Endothelial cell of umbilical vein (primary cell): ENCODE results near the gene HIVEP3. TPM values are rescaled to one million over a fixed set of nuclear protein-coding genes. Genes with fewer than 3 reads are reported as not detected.

ENCODE experiments used
- BruUV-seq: library from RNA; stranded (reverse); fragments of 400-500 nt; replicated peaks from 2 replicates; lab custom pipeline; 2021; lab: Mats Ljungman, UMichigan
- CTCF ChIA-PET: fragments of 300-600, 350-600 bp; sonication (Branson Sonifier 250); formaldehyde crosslinking; loops from one replicate; lab custom pipeline; 2021; ENCODE audit warnings: antibody characterized with exemption, inconsistent platforms; lab: Charles Lee
- POLR2A ChIA-PET: fragments of 300-600, 350-600 bp; sonication (Branson Sonifier 250); formaldehyde crosslinking; loops from one replicate; lab custom pipeline; 2021; ENCODE audit warnings: antibody characterized with exemption, inconsistent platforms; lab: Charles Lee
- DNase-seq: peaks from one replicate; pipeline ENCODE4 v3.0.0-alpha.2; 2011; ENCODE audit warnings: low read depth, low spot score
- FAIRE-seq: peaks from 2 replicates; lab custom pipeline; 2011; peaks lifted over from hg19 to GRCh38; lab: Jason Lieb, UNC
- H2AFZ ChIP-seq: 2 replicates; pipeline ENCODE4 v1.6.0; 2012; ENCODE audit warnings: low read depth, low read length, control low read depth, inconsistent platforms
- H3K27ac ChIP-seq: 2 replicates; pipeline ENCODE4 v1.5.1; 2011; ENCODE audit warnings: low read depth, mild to moderate bottlenecking, control low read depth, low read length, moderate library complexity; ENCODE audit not compliant: insufficient read depth
- H3K27me3 ChIP-seq, 2 experiments: 2 replicates each; pipeline versions ENCODE4 v1.6.0 to v1.6.1; 2011; ENCODE audit warnings: low read length in 2 of 2, mixed read lengths in 1 of 2; ENCODE audit not compliant: control insufficient read depth in 2 of 2, insufficient read depth in 2 of 2
- H3K36me3 ChIP-seq, 2 experiments: 2 replicates in 1 of 2; 3 replicates in 1 of 2; pipeline ENCODE4 v1.5.1; 2011; ENCODE audit warnings: low read length in 2 of 2, mild to moderate bottlenecking in 1 of 2, moderate library complexity in 1 of 2; ENCODE audit not compliant: control insufficient read depth in 2 of 2, insufficient read depth in 2 of 2; ENCODE audit errors: extremely low read depth in 1 of 2
- H3K4me1 ChIP-seq: 3 replicates; pipeline ENCODE4 v1.5.1; 2011; ENCODE audit warnings: mild to moderate bottlenecking, low read length; ENCODE audit not compliant: control insufficient read depth, insufficient read depth; ENCODE audit errors: extremely low read depth
- H3K4me2 ChIP-seq: 2 replicates; pipeline ENCODE4 v1.6.1; 2011; ENCODE audit warnings: low read length, control low read depth, mixed read lengths; ENCODE audit not compliant: insufficient read depth
- H3K4me3 ChIP-seq, 3 experiments: fragments of 200-600 bp in 1 of 3; sonication (generic), shearing (Covaris generic) in 1 of 3; replicated peaks in 1 of 3; 2 replicates each; pipeline ENCODE4 v1.5.1; 2011 to 2016; ENCODE audit warnings: control low read depth in 3 of 3, low read length in 3 of 3, mild to moderate bottlenecking in 2 of 3, inconsistent platforms in 1 of 3, low read depth in 1 of 3, moderate library complexity in 1 of 3; ENCODE audit not compliant: insufficient read depth in 1 of 3
- H3K79me2 ChIP-seq: 2 replicates; pipeline ENCODE4 v1.6.0; 2012; ENCODE audit warnings: low read length, inconsistent platforms; ENCODE audit not compliant: control insufficient read depth, insufficient read depth
- H3K9ac ChIP-seq: replicated peaks from 2 replicates; pipeline ENCODE3; 2011; ENCODE audit warnings: low read length, control low read depth; ENCODE audit not compliant: insufficient read depth; ENCODE audit errors: extremely low read depth
- H3K9me1 ChIP-seq: replicated peaks from 3 replicates; pipeline ENCODE4 v1.6.0; 2011; ENCODE audit warnings: mild to moderate bottlenecking, low read length; ENCODE audit not compliant: control insufficient read depth, insufficient read depth; ENCODE audit errors: extremely low read depth
- H3K9me3 ChIP-seq: replicated peaks from 2 replicates; pipeline ENCODE4 v1.5.1; 2012; ENCODE audit warnings: low read length, inconsistent platforms; ENCODE audit not compliant: control insufficient read depth, insufficient read depth
- H4K20me1 ChIP-seq: replicated peaks from 2 replicates; pipeline ENCODE3; 2011; ENCODE audit warnings: mild to moderate bottlenecking, low read length; ENCODE audit not compliant: control insufficient read depth, insufficient read depth; ENCODE audit errors: extremely low read depth
- EZH2 ChIP-seq: IDR thresholded peaks from 2 replicates; pipeline ENCODE4 v1.6.1; 2012; ENCODE audit warnings: borderline replicate concordance, low read depth, mild to moderate bottlenecking, moderate library complexity, low read length, inconsistent platforms; ENCODE audit not compliant: severe bottlenecking
- FOS ChIP-seq: IDR thresholded peaks from 2 replicates; pipeline ENCODE4 v1.6.1; 2011; ENCODE audit warnings: mild to moderate bottlenecking, low read length, moderate library complexity, borderline replicate concordance; ENCODE audit not compliant: insufficient read depth
- GATA2 ChIP-seq: IDR thresholded peaks from 2 replicates; pipeline ENCODE4 v1.7.0; 2011; ENCODE audit warnings: low read depth, mild to moderate bottlenecking, moderate library complexity, mixed read lengths, low read length; ENCODE audit not compliant: insufficient read length, insufficient read depth
- JUN ChIP-seq: IDR thresholded peaks from 2 replicates; pipeline ENCODE4 v1.6.1; 2011; ENCODE audit warnings: borderline replicate concordance, low read depth; ENCODE audit not compliant: insufficient read length, insufficient read depth
- MYC ChIP-seq: IDR thresholded peaks from one replicate; pipeline ENCODE4 v1.6.1; 2011; ENCODE audit warnings: mild to moderate bottlenecking, low read depth, low read length
- POLR2A ChIP-seq: IDR thresholded peaks from 2 replicates; pipeline ENCODE4 v1.6.1; 2012; ENCODE audit warnings: low read depth, mild to moderate bottlenecking, control low read depth, low read length
- POLR2AphosphoS5 ChIP-seq: IDR thresholded peaks from 2 replicates; pipeline ENCODE4 v1.6.1; 2012; ENCODE audit warnings: low read depth, mild to moderate bottlenecking, control low read depth, low read length, moderate library complexity; ENCODE audit not compliant: insufficient read depth
- dilution Hi-C: fragments of 300-500 bp; cut with MboI; formaldehyde crosslinking; loops from one replicate; pipeline ENCODE4 v1.15.0; 2019; ENCODE audit warnings: low sequenced_read_pairs; ENCODE audit not compliant: extremely low pct_ligation_motif_present
- intact Hi-C: fragments of 100-400 bp; cut with micrococcal nuclease; formaldehyde crosslinking; loops from one replicate; pipeline ENCODE4 v1.10.0; 2022
- polyA plus RNA-seq, 4 experiments: library from polyadenylated mRNA; depleted of rRNA in 3 of 4; stranded (reverse) in 3 of 4; unstranded in 1 of 4; fragments of >200 nt; gene quantifications; 2 replicates each; pipeline versions ENCODE4 v1.2.1 to v1.2.3, GENCODE V29; 2011 to 2012; ENCODE audit warnings: missing spikeins in 1 of 4
- total RNA-seq: library from RNA; stranded (reverse); gene quantifications from 2 replicates; pipeline ENCODE4 v1.2.3, GENCODE V29; 2021
- TF ChIP-seq, protein P1 (sequence below), 2 donors: IDR thresholded peaks; 1 replicate in 1 of 2; 2 replicates in 1 of 2; pipeline ENCODE4 v1.5.1; 2011; ENCODE audit warnings: low read length in 2 of 2, mild to moderate bottlenecking in 2 of 2, moderate library complexity in 2 of 2, control low read depth in 1 of 2, inconsistent platforms in 1 of 2, low read depth in 1 of 2; ENCODE audit not compliant: insufficient read depth in 1 of 2; ENCODE audit errors: extremely low read depth in 1 of 2
- TF ChIP-seq, protein P2 (sequence below): IDR thresholded peaks from 2 replicates; pipeline ENCODE4 v1.6.1; 2011; ENCODE audit not compliant: insufficient read depth, insufficient read length

HIVEP3 gene
- total and polyA plus RNA-seq, 2 donors (not counting 3 experiments of a cell fraction or from before 2014, with no cell fraction given): 3.4 to 4.0 TPM

GRCh38 chr1:41546833-41547135 is 371.9 kb downstream of the HIVEP3 start:
- TF ChIP-seq, protein P1, sequence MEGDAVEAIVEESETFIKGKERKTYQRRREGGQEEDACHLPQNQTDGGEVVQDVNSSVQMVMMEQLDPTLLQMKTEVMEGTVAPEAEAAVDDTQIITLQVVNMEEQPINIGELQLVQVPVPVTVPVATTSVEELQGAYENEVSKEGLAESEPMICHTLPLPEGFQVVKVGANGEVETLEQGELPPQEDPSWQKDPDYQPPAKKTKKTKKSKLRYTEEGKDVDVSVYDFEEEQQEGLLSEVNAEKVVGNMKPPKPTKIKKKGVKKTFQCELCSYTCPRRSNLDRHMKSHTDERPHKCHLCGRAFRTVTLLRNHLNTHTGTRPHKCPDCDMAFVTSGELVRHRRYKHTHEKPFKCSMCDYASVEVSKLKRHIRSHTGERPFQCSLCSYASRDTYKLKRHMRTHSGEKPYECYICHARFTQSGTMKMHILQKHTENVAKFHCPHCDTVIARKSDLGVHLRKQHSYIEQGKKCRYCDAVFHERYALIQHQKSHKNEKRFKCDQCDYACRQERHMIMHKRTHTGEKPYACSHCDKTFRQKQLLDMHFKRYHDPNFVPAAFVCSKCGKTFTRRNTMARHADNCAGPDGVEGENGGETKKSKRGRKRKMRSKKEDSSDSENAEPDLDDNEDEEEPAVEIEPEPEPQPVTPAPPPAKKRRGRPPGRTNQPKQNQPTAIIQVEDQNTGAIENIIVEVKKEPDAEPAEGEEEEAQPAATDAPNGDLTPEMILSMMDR (IDR thresholded peaks at IDR 0.05; ENCODE audit: extremely low read depth in 1 of 2, insufficient read depth in 1 of 2, low read depth in 1 of 2, low read length in 2 of 2): no peak
- CTCF ChIA-PET: no interaction called here
- Histone ChIP-seq H3K4me2 (no peak overlapping the region), H3K9me1 (no peaks in the 10 kb centered on the region), H3K4me3 (no peak overlapping the region), H3K36me3 (no peaks in the 10 kb centered on the region), H3K4me1 (no peaks in the 10 kb centered on the region), H2AFZ (no peak overlapping the region), H3K27me3 (no peaks in the 10 kb centered on the region), H3K79me2 (no peaks in the 10 kb centered on the region), H4K20me1 (no peaks in the 10 kb centered on the region), H3K27ac (no peak overlapping the region), H3K9ac (no peak overlapping the region), H3K9me3 (no peaks in the 10 kb centered on the region)
- FAIRE-seq (no peak), DNase-seq (no peak)
- dilution Hi-C loops (no loop called here), intact Hi-C loops (no loop called here)
- BruUV-seq: no TSS peak
- POLR2A ChIA-PET: no interaction called here

DNA sequence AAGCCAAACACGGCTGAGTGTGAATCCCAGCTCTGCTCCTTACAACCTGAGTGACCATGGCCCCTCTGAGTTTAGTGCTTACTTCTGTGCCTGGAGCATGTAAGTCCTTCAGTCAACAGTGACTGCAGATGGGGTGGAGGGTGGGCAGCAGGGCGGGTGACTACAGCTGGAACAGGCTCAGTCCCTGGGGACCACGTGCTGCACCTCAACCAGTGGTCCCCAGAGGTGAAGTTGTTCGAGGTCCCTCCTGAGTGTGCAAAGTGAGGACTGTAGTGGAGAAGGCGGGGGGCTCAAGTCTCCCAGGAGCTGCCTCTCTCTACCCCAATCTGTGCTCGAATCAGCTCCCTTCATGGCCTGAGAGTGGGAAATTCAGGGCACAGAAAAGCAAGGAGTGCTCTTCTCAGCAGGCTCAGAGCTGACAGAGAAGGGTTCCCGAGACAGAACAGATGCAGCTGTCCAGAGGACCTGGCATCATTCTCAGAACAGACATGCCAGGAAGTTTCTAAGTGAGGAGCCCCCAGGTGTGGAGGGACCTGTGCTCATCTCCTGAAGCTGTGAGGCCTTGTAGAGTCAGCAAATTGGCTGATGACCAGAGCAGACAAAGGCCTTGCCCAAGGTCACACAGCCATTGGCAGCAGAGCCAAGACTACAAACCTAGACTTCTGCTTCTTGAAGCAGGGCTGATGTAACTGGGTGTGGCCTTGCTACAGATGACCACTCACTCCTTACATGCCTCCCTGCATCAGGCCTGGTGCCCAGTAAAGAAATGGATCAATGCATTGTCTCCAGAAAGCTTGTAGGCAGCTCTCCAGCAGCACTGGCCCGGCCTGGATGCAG is 372.5 kb downstream of the HIVEP3 start:
- ChIA-PET CTCF (interaction anchor here (0.5 kb wide), 1 partner anchor 460 kb away, joined by 3 read pairs; no protein-coding TSS in a partner anchor), POLR2A (no interaction called here)
- dilution Hi-C loops: no loop called here

More for the DNA sequence above, 372.5 kb downstream of the HIVEP3 start:
- no peak overlapping the region for H3K27ac ChIP-seq
- H3K9ac ChIP-seq: no peak overlapping the region
- H4K20me1 ChIP-seq: no peaks in the 10 kb centered on the region
- no peaks in the 10 kb centered on the region for H3K9me1 ChIP-seq
- DNase-seq (no peak), FAIRE-seq (no peak)
- no TSS peak for BruUV-seq
- H3K79me2 ChIP-seq: no peaks in the 10 kb centered on the region
- no peaks in the 10 kb centered on the region for H3K36me3 ChIP-seq
- no peak overlapping the region for H3K4me3 ChIP-seq
- TF ChIP-seq, protein P2, sequence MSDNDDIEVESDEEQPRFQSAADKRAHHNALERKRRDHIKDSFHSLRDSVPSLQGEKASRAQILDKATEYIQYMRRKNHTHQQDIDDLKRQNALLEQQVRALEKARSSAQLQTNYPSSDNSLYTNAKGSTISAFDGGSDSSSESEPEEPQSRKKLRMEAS: no peak
- TF ChIP-seq GATA2 (no peak), JUN (no peak), POLR2A (no peak), POLR2AphosphoS5 (no peak), FOS (no peak), EZH2 (no peak), MYC (no peak)
- TF ChIP-seq, protein P1 (IDR thresholded peaks at IDR 0.05; ENCODE audit: extremely low read depth in 1 of 2, insufficient read depth in 1 of 2, low read depth in 1 of 2, low read length in 2 of 2): no peak
- no peak overlapping the region for H2AFZ ChIP-seq
- no peaks in the 10 kb centered on the region for H3K9me3 ChIP-seq
- H3K4me1 ChIP-seq: no peaks in the 10 kb centered on the region
- H3K4me2 ChIP-seq: no peak overlapping the region
- H3K27me3 ChIP-seq: no peaks in the 10 kb centered on the region
- intact Hi-C loops: no loop called here
